Immature natural killer cell (primary cell): ENCODE measurements around the gene IMPA2. TPM values are rescaled to one million over a fixed set of nuclear protein-coding genes. Genes with fewer than 3 reads are reported as not detected.
"Not testable (repeated sequence)": the region's sequence is repeated elsewhere in the genome, so short reads cannot be mapped to it uniquely, and the experiment has no call there.

Experiments used
- DNase-seq, 3 donors: peaks; one replicate each; pipeline ENCODE4 v3.0.0; 2022; ENCODE audit warnings: mixed read lengths in 1 of 3
- H3K27ac Mint-ChIP-seq, 6 donors: one replicate each; pipeline ENCODE4 v1.8.0; 2020; ENCODE audit warnings: mixed read lengths in 6 of 6, mild to moderate bottlenecking in 5 of 6, inconsistent platforms in 4 of 6, moderate library complexity in 3 of 6
- H3K27me3 Mint-ChIP-seq, 3 donors: one replicate each; pipeline ENCODE4 v1.8.0; 2020 to 2021; ENCODE audit warnings: low read depth in 3 of 3, mild to moderate bottlenecking in 3 of 3, mixed read lengths in 3 of 3, moderate library complexity in 3 of 3, inconsistent platforms in 1 of 3
- H3K36me3 Mint-ChIP-seq, 3 donors: one replicate each; pipeline ENCODE4 v1.8.0; 2020; ENCODE audit warnings: mixed read lengths in 3 of 3, inconsistent platforms in 2 of 3, mild to moderate bottlenecking in 2 of 3
- H3K4me1 Mint-ChIP-seq, 2 donors: one replicate each; pipeline ENCODE4 v1.8.0; 2020; ENCODE audit warnings: inconsistent platforms in 2 of 2, mild to moderate bottlenecking in 2 of 2, mixed read lengths in 2 of 2, moderate library complexity in 1 of 2
- H3K4me3 Mint-ChIP-seq, 5 donors: one replicate each; pipeline ENCODE4 v1.8.0; 2020; ENCODE audit warnings: mild to moderate bottlenecking in 5 of 5, mixed read lengths in 5 of 5, inconsistent platforms in 3 of 5, moderate library complexity in 3 of 5
- H3K9me3 Mint-ChIP-seq, 6 donors: one replicate each; pipeline ENCODE4 v1.8.0; 2020; ENCODE audit warnings: mild to moderate bottlenecking in 6 of 6, mixed read lengths in 6 of 6, inconsistent platforms in 4 of 6, moderate library complexity in 3 of 6
- polyA plus RNA-seq, 3 donors: library from polyadenylated mRNA; unstranded; fragments of 300-500 nt; fragmentation: Illumina TruSeq; gene quantifications; one replicate each; pipeline ENCODE4 v1.2.3, GENCODE V29; 2021

The IMPA2 gene
- polyA plus RNA-seq, 3 donors from 2014 or later: 6.0 to 15.2 (median 13.8) TPM

DNA sequence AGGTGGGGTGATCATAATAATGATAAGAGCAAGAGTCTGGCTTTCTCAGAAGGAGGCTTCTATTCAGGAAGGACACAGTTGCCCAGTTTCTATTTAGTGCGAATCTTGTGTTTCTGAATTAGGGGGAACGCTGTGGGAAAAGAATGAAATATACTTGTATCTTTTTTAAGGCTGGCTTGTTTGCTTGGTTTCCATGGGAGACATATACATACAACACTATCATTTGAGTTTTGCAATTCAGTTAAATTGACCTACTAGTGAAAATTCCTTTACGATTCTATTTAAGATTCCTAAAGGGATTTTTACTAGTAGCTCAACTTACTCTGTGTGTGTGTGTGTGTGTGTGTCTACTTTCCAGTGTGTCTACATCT lies 87.6 kb downstream of the IMPA2 start:
- Mint-ChIP-seq H3K27me3 (peaks cover 3 to 6% (median 5%) of the 10 kb centered on the region in 3 donors), H3K27ac (no peak overlapping the region), H3K4me3 (no peak overlapping the region), H3K9me3 (no peaks in the 10 kb centered on the region), H3K4me1 (no peaks in the 10 kb centered on the region), H3K36me3 (no peaks in the 10 kb centered on the region)
- no peak for DNase-seq

- H3K9me3 Mint-ChIP-seq, H3K27me3 Mint-ChIP-seq, H3K4me1 Mint-ChIP-seq, H3K36me3 Mint-ChIP-seq, DNase-seq, H3K4me3 Mint-ChIP-seq, H3K27ac Mint-ChIP-seq: not testable (repeated sequence)
Measured at GRCh38 chr18:12071066-12071465, 89.8 kb downstream of the IMPA2 start.

GRCh38 chr18:12072996-12073395 lies 91.7 kb downstream of the IMPA2 start:
- no peak for DNase-seq
- no peaks in the 10 kb centered on the region for H3K9me3 Mint-ChIP-seq
- no peak overlapping the region for H3K27ac Mint-ChIP-seq
- H3K4me3 Mint-ChIP-seq: no peak overlapping the region
- H3K27me3 Mint-ChIP-seq: peaks cover 5 to 9% (median 6%) of the 10 kb centered on the region in 3 donors
- peaks cover 1 to 6% of the 10 kb centered on the region in 2 donors for H3K4me1 Mint-ChIP-seq
- H3K36me3 Mint-ChIP-seq: no peaks in the 10 kb centered on the region

DNA sequence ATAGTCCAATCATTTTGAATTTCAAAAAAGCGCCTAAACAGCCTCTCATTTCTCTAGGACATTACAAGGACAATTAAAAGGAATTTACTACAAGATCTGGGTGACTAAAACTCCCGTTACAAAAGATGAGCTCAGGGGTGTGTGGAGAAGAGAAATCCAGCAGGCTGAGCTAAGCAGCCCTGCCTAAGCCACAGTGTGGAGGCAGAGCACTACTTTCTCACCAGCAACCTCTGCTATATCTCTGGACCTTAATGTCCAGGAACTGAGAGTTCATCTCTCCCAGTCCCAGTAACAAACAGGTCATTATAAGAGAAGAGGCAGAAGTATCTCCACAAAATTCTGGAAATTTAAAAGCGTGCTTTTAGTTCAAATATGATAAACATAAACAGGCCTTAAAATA lies 93.4 kb downstream of the IMPA2 start:
- no peak overlapping the region for H3K4me3 Mint-ChIP-seq
- peaks cover 1 to 6% of the 10 kb centered on the region in 2 donors for H3K4me1 Mint-ChIP-seq
- no peak for DNase-seq
- H3K36me3 Mint-ChIP-seq: no peaks in the 10 kb centered on the region
- H3K27ac Mint-ChIP-seq: no peak overlapping the region
- no peaks in the 10 kb centered on the region for H3K9me3 Mint-ChIP-seq
- peaks cover 5 to 9% (median 8%) of the 10 kb centered on the region in 3 donors for H3K27me3 Mint-ChIP-seq

- no peak overlapping the region for H3K27ac Mint-ChIP-seq
Measured at GRCh38 chr18:12076424-12077140, 95.3 kb downstream of the IMPA2 start.

GRCh38 chr18:12077994-12078393 lies 96.7 kb downstream of the IMPA2 start:
- not testable (repeated sequence) for DNase-seq, H3K27me3 Mint-ChIP-seq, H3K36me3 Mint-ChIP-seq, H3K4me3 Mint-ChIP-seq, H3K27ac Mint-ChIP-seq, H3K4me1 Mint-ChIP-seq, H3K9me3 Mint-ChIP-seq

More at GRCh38 chr18:12076424-12077140, 95.3 kb downstream of the IMPA2 start:
- peaks cover 3 to 9% (median 8%) of the 10 kb centered on the region in 3 donors for H3K27me3 Mint-ChIP-seq
- peak overlapping the region in 4 of 5 donors; percentile 22 to 63 (median 56) for H3K4me3 Mint-ChIP-seq
- H3K9me3 Mint-ChIP-seq: no peaks in the 10 kb centered on the region
- H3K36me3 Mint-ChIP-seq: no peaks in the 10 kb centered on the region
- no peak for DNase-seq
- peaks cover 1 to 6% of the 10 kb centered on the region in 2 donors for H3K4me1 Mint-ChIP-seq

DNA sequence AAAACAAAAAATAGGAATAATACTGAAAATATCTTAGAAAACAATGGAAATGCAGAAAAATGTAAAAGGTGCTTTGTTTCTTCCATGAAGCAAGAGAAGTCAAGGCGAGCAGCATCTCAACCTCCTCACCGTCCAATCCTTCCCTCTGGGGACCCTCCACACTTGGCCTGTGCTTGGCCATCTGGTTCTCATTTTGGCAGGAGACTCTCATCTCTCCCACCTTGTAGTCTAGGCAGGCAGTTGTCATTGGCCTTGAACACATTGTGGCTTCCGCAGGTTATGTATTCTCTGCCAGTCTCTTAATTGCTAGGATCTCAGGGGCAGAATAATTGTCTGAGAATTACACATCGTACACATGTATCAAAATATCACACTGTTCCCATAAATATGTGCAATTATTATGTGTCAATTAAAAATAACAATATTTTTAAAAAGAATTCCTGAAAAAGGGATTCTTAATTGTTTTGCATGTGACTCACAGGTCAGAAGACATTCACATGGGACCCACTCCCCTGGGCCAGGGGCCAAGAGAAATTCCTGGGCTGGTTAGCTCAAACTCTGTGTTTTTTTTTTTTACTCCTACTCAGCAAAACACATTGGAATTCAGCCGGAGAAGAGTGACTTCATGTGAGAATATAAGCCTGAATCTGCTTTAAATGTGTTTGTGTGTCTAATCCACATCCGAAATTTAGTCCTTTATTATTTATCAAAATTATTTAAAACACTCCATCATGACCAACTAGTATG lies 98.4 kb downstream of the IMPA2 start:
- H3K9me3 Mint-ChIP-seq: no peaks in the 10 kb centered on the region
- peaks cover 1 to 6% of the 10 kb centered on the region in 2 donors for H3K4me1 Mint-ChIP-seq
- H3K27ac Mint-ChIP-seq: no peak overlapping the region
- DNase-seq: no peak
- H3K4me3 Mint-ChIP-seq: no peak overlapping the region
- no peaks in the 10 kb centered on the region for H3K36me3 Mint-ChIP-seq
- H3K27me3 Mint-ChIP-seq: peaks cover 0 to 6% (median 2%) of the 10 kb centered on the region in 3 donors

Other genes with a start within 250 kb of the IMPA2 start
- 10 to 100 TPM; 53.5 to 69.6 (median 54.0) TPM for gene CHMP1B, start 130.1 kb upstream of the IMPA2 start, polyA plus RNA-seq
- 10 to 100 TPM; 65.0 to 81.0 (median 67.8) TPM for gene MPPE1, start 73.2 kb upstream of the IMPA2 start, polyA plus RNA-seq
- gene ANKRD62, start 112.3 kb downstream of the IMPA2 start, polyA plus RNA-seq: not detected